Measurements from ENCODE around the gene SDC3.
A peak's percentile ranks its signal among the peaks of the same experiment; 100 is the strongest.

The SDC3 gene

GRCh38 chr1:30928171-30928570 is 19.6 kb upstream of the SDC3 start:
- DNase-seq (ENCODE audit: low spot score), result no peak

- DNase-seq (ENCODE audit: low spot score), result no peak
Observed at GRCh38 chr1:30927448-30927847, 18.9 kb upstream of the SDC3 start.

DNA sequence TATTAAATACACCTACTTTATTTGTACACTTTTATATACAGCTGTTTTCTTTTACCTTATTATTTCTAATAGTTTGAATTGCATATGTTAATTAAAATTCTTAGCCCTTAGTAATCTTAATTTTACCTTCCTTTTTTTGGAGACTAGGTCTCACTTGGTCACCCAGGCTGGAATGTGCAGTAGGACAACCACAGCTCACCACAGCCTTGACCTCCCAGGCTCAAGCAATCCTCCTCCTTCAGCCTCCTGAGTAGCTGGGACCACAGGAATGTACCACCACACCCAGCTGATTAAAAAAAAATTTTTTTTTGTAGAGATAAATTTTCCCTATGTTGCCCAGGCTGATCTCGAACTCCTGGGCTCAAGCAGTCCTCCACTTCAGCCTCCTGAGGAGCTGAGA is 15.0 kb upstream of the SDC3 start:
- DNase-seq (ENCODE audit: low spot score), result no peak

- peak; percentile 25 for DNase-seq (ENCODE audit: low spot score)
Observed at GRCh38 chr1:30920827-30921226, 12.3 kb upstream of the SDC3 start.

DNA sequence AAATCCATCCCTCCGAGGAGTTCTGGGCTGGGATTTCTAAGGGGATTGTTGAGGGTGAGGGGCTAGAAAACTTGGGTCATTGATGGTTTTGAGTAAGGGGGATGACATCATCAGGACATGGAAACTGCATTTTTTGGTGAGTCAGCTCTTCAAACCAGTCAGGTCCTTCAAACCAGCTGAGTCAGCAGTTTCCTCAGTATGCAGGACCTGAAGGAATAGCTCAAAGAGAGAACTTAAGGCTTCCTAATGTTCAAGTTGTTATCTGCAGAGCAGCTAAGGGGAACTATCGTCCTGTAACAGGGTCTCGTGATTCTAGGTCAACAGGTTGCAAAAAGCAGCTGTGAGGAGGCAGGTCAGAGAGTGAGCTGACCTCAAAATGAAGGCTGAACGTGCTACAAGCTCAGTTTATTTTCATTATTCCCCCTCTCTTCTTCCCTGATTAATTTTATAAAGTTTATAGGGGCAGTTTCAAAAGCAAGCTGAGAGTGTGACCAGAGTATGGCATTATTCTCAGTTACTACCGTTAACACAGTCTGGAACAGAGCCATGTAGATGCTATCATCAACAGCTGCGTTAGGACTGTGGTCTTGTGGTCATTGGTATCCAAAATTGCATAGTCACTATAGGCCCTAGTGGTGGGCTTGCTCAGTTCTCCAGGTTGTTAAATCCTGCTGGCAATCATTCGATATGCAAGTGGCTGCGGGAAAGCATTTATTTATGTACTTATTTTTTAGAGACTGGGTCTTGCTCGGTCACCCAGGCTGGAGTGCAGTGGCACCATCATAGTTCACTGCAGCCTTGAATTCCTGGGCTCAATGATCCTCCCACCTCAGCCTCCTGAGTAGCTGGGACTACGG is 10.7 kb upstream of the SDC3 start:
- DNase-seq (ENCODE audit: low spot score), result peak; percentile 43

- no peak for DNase-seq (ENCODE audit: low spot score)
Observed at GRCh38 chr1:30916296-30916695, 7.7 kb upstream of the SDC3 start.

DNA sequence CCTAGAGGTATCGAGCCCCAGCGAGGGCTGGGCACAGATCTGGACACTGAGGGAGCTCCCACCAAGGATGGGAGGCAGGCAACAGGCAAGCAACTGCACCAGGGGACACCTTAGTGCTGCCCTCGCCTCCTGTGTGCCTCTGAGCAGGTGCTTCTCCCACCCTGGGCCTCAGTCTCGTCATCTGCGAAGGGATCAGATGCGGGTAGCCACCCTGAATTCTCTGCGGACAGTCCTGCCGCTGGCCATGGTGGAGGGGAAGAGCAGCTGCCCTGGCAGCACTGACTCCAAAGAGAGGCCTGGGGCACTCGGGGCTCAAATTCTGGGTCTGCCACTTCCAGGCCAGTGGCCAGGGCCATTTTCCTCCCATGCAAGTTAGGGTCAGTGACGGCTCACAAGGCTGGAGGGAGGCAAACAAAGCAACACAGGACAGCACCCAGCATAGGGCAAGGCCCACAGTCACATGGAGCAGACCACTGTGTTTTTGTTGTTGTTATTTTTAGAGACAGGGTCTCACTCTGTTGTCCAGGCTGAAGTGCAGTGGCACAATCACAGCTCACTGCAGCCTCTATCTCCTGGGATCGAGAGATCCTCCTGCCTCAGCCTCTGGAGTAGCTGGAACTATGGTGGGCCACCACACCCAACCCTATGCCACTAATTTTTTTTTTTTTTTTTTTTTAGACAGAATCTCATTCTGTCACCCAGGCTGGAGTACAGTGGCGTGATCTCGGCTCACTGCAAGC is 7.1 kb upstream of the SDC3 start:
- no peak for DNase-seq (ENCODE audit: low spot score)

- DNase-seq (ENCODE audit: low spot score), result no peak
Observed at GRCh38 chr1:30914931-30915330, 6.4 kb upstream of the SDC3 start.

- no peak for DNase-seq (ENCODE audit: low spot score)
Observed at GRCh38 chr1:30914587-30914922, 6.0 kb upstream of the SDC3 start.

- DNase-seq (ENCODE audit: low spot score), result no peak
Observed at GRCh38 chr1:30912913-30913652, 4.5 kb upstream of the SDC3 start.

- DNase-seq (ENCODE audit: low spot score), result no peak
Observed at GRCh38 chr1:30912224-30912623, 3.7 kb upstream of the SDC3 start.

- DNase-seq (ENCODE audit: low spot score), result peak; percentile 65
Observed at GRCh38 chr1:30911059-30911954, 2.7 kb upstream of the SDC3 start.

- DNase-seq (ENCODE audit: low spot score), result no peak
Observed at GRCh38 chr1:30909365-30910068, 959 bp upstream of the SDC3 start.

DNA sequence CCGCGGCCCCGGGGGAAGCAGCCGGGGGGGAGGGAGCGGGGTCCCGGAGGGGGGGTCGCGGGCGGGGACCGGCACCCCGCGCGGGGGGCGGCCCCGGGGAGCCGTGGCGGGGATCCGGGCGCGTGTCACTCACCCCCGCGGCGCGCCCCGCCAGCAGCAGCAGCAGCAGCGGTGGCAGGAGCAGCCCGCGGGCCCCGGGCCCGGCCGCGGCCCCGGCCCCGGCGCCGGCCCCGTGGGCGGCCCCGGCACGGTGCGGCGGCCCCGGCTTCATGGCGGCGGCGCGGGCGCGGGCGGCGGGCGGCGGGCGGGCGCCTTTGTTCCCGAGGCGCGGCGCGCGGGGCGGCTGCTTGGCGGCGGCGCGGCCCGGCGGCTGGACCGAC is 252 bp downstream of the SDC3 start:
- DNase-seq (ENCODE audit: low spot score), result no peak

GRCh38 chr1:30907481-30908315 is 860 bp downstream of the SDC3 start:
- DNase-seq (ENCODE audit: low spot score), result no peak

DNA sequence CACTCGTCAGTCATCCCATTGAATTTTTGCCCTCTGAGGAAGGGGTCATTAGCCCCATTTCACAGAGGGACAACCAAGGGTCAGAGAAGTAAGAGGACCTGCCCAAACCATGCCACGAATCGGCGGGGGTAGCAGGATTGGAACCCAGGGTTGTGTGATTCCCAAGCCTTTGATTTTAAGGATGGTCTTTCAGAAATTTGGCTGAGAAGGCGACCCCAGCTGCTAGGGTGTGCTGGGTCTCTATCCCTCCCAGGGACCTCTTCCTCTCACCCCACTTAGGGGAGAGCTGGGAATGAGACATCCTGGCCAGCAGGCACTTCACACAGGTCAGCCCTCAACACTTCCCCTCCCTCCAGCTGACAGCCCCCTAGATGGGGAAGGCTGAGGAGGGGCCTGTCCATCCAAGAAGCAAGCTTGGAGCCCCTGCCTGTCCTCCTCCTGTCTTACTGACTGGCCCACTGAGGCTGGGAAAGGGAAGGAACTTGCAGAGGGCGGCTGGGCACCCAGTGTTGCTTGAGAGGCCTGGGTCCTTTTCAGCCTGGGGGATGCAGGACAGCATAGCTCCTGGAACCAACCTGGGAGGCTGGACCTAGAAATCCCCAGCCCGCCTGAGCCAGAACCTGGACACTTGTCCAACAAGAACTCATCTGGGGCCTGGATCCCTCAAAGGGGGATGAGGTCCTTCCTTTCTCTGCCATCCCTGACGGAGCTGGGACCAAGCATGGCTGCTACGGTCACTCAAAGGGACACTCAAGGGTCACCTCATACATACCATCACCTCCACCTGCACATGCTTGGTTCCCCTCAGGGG is 1.7 kb downstream of the SDC3 start:
- DNase-seq (ENCODE audit: low spot score), result no peak

DNA sequence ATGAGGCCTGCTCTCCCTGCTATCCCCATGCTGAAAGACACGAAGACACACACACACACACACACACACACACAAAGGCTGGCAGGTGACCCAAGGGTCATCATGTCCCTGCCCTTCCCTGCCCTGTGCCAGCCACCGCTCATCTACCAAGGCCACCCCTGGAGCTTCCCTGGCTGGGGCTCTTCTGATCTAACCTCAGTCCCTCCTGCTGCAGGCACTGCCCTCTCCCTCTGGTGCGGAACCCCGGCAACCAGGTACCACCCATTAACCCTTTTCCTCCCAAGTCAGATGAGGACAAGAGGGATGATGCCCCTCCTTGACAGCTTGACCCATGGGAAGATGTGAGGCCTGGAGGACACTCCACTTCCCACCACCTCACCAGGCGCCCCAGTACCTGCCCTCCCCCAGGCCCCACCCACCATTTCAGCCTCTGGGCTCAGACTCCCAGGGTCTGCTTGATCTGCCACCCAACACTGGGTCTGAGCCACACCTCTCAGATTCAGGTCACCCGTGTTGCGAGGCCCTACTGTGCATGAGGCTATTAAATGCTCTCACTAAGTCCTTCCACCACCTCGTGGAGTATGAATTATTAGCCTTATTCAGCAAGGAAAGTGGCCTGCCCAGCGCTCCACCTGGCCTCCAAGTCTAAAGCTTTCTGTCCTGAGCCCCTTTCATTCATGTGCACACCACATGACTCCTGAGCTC is 2.5 kb downstream of the SDC3 start:
- DNase-seq (ENCODE audit: low spot score), result no peak

- DNase-seq (ENCODE audit: low spot score), result no peak
Observed at GRCh38 chr1:30905403-30905802, 3.2 kb downstream of the SDC3 start.

DNA sequence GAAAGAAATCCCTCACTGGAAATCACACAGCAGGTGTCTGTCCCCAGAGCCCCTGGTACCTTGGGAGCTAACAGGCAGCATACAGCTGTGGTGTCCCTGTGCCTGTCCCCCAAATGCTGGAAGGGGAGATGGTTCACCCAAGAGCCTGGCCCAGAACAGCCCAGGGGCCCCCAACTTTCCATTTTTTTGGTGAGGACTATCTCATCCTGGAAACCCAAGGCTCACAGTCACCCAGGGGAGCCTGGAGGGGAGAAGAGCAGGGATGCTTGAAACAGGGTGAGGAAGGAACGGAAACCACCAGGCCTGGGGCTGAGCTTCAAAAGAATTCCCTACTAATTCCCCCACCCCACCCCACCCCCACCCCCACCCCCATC is 3.6 kb downstream of the SDC3 start:
- DNase-seq (ENCODE audit: low spot score), result no peak

Data from hematopoietic multipotent progenitor cell treated with erythropoietin and hydrocortisone succinate and interleukin-3 and kit ligand, for 15 days (in vitro differentiated cells).